SK-N-SH (cell line): Measurements from ENCODE around the gene PDE6A. TPM values are rescaled to one million over a fixed set of nuclear protein-coding genes. Genes with fewer than 3 reads are reported as not detected.
A peak's percentile ranks its signal among the peaks of the same experiment; 100 is the strongest.

Experiments used
- CTCF ChIA-PET: fragments of 300-600, 350-600 bp; formaldehyde crosslinking; extraction: SDS; loops from one replicate; lab custom pipeline; 2021; lab: Yijun Ruan, JAX
- POLR2A ChIA-PET: fragments of 350-600 bp; sonication (Branson Sonifier 250); formaldehyde crosslinking; extraction: SDS; loops from one replicate; lab custom pipeline; 2020; ENCODE audit warnings: antibody characterized with exemption, inconsistent platforms; lab: Yijun Ruan, JAX
- DNase-seq: peaks from one replicate; pipeline ENCODE4 v3.0.0; 2012
- H2AFZ ChIP-seq: fragments of 200-600 bp; sonication (generic); 2 replicates; pipeline ENCODE4 v1.8.1; 2016; ENCODE audit warnings: antibody characterized with exemption, mild to moderate bottlenecking, low read depth
- H3F3A ChIP-seq: fragments of 200-600 bp; sonication (generic); replicated peaks from 2 replicates; pipeline ENCODE3; 2016; ENCODE audit warnings: antibody characterized with exemption, mild to moderate bottlenecking; ENCODE audit not compliant: insufficient read depth
- H3K27ac ChIP-seq, 2 experiments: fragments of 200-500 bp in 1 of 2; fragments of 200-600 bp in 1 of 2; sonication (Bioruptor generic) in 1 of 2; sonication (generic), shearing (Covaris generic) in 1 of 2; 2 replicates each; pipeline versions ENCODE4 v1.5.1 to v1.6.1; 2014 to 2016; ENCODE audit warnings: low read depth in 2 of 2, inconsistent platforms in 1 of 2, low read length in 1 of 2, mild to moderate bottlenecking in 1 of 2, mixed read lengths in 1 of 2
- H3K27me3 ChIP-seq: fragments of 200-600 bp; sonication (generic), shearing (Covaris generic); 2 replicates; pipeline ENCODE4 v1.6.1; 2016; ENCODE audit warnings: mixed run types; ENCODE audit not compliant: insufficient read depth
- H3K36me3 ChIP-seq, 2 experiments: fragments of 200-500 bp in 1 of 2; fragments of 200-600 bp in 1 of 2; sonication (Bioruptor generic) in 1 of 2; sonication (generic) in 1 of 2; replicated peaks in 1 of 2; 2 replicates each; pipeline versions ENCODE3 to v1.5.1; 2014 to 2016; ENCODE audit warnings: low read length in 1 of 2, mild to moderate bottlenecking in 1 of 2; ENCODE audit not compliant: insufficient read depth in 2 of 2, control insufficient read depth in 1 of 2
- H3K4me1 ChIP-seq, 2 experiments: fragments of 200-500 bp in 1 of 2; fragments of 200-600 bp in 1 of 2; sonication (Bioruptor generic) in 1 of 2; sonication (generic), shearing (Covaris generic) in 1 of 2; 2 replicates each; pipeline versions ENCODE4 v1.5.1 to v1.6.1; 2014 to 2016; ENCODE audit warnings: low read depth in 1 of 2, low read length in 1 of 2, mixed run types in 1 of 2; ENCODE audit not compliant: insufficient read depth in 2 of 2, control insufficient read depth in 1 of 2
- H3K4me2 ChIP-seq: fragments of 200-600 bp; sonication (generic), shearing (Covaris generic); 2 replicates; pipeline ENCODE4 v1.6.1; 2017; ENCODE audit warnings: mixed run types
- H3K4me3 ChIP-seq, 2 experiments: fragments of 200-500 bp in 1 of 2; fragments of 200-600 bp in 1 of 2; sonication (Bioruptor generic) in 1 of 2; sonication (generic), shearing (Covaris generic) in 1 of 2; 2 replicates each; pipeline versions ENCODE4 v1.5.1 to v1.8.1; 2014 to 2016; ENCODE audit warnings: low read depth in 2 of 2, inconsistent platforms in 1 of 2, low read length in 1 of 2, mild to moderate bottlenecking in 1 of 2, mixed read lengths in 1 of 2, moderate library complexity in 1 of 2
- H3K79me2 ChIP-seq: fragments of 200-600 bp; sonication (generic); 2 replicates; pipeline ENCODE4 v1.8.1; 2017; ENCODE audit warnings: mild to moderate bottlenecking; ENCODE audit not compliant: insufficient read depth
- H3K9ac ChIP-seq: fragments of 200-600 bp; sonication (generic); 2 replicates; pipeline ENCODE4 v1.6.1; 2017; ENCODE audit warnings: mixed run types
- H3K9me2 ChIP-seq: fragments of 200-600 bp; sonication (generic); 2 replicates; pipeline ENCODE4 v1.6.1; 2017; ENCODE audit warnings: mixed run types
- H3K9me3 ChIP-seq: fragments of 200-600 bp; sonication (generic); 2 replicates; pipeline ENCODE4 v1.6.1; 2017; ENCODE audit warnings: mixed run types, mild to moderate bottlenecking, moderate library complexity
- H4K20me1 ChIP-seq: fragments of 200-600 bp; sonication (generic); 2 replicates; pipeline ENCODE4 v1.6.1; 2017; ENCODE audit warnings: mild to moderate bottlenecking, mixed run types; ENCODE audit not compliant: insufficient read depth
- EP300 ChIP-seq, 2 experiments: IDR thresholded peaks; 2 replicates each; pipeline versions ENCODE4 v1.4.0 to v1.6.1; 2012; ENCODE audit warnings: borderline replicate concordance in 1 of 2, low read depth in 1 of 2, low read length in 1 of 2
- FOXJ3 ChIP-seq: sonication (generic); formaldehyde crosslinking; IDR thresholded peaks from 2 replicates; pipeline ENCODE4 v1.5.1; 2020; ENCODE audit warnings: mild to moderate bottlenecking, missing genetic modification reagents
- FOXM1 ChIP-seq: IDR thresholded peaks from 2 replicates; pipeline ENCODE4 v1.4.0; 2012; ENCODE audit warnings: low read depth, mild to moderate bottlenecking
- JUND ChIP-seq: IDR thresholded peaks from 2 replicates; pipeline ENCODE4 v1.4.0; 2012
- NFIC ChIP-seq: IDR thresholded peaks from 2 replicates; pipeline ENCODE4 v1.4.0; 2012; ENCODE audit warnings: borderline replicate concordance
- POLR2AphosphoS5 ChIP-seq: IDR thresholded peaks from 2 replicates; pipeline ENCODE4 v1.6.1; 2012; ENCODE audit warnings: low read depth, low read length
- RFX5 ChIP-seq: IDR thresholded peaks from 2 replicates; pipeline ENCODE4 v1.6.1; 2012; ENCODE audit warnings: mild to moderate bottlenecking, improper control_type of control experiment, low read length
- SIN3A ChIP-seq: IDR thresholded peaks from 2 replicates; pipeline ENCODE4 v1.6.1; 2012; ENCODE audit warnings: low read depth, mild to moderate bottlenecking, low read length, moderate library complexity, borderline replicate concordance
- TEAD4 ChIP-seq: IDR thresholded peaks from 2 replicates; pipeline ENCODE4 v1.4.0; 2012; ENCODE audit warnings: mild to moderate bottlenecking, borderline replicate concordance; ENCODE audit not compliant: insufficient read depth
- WGBS: methylation state at CpG from one replicate; pipeline ENCODE4 v1.1.6; 2017; ENCODE audit warnings: low lambda C conversion rate; 5-methylcytosine and 5-hydroxymethylcytosine counted together
- polyA plus RNA-seq, 3 experiments: library from polyadenylated mRNA; depleted of rRNA; stranded (reverse); fragments of >200 nt; gene quantifications; 2 replicates each; pipeline ENCODE4 v1.2.3, GENCODE V29; 2012
- TF ChIP-seq, protein P1 (sequence below): IDR thresholded peaks from 2 replicates; pipeline ENCODE4 v1.6.1; 2012; ENCODE audit warnings: mild to moderate bottlenecking, low read depth, low read length, moderate library complexity
- TF ChIP-seq, protein P2 (sequence below): IDR thresholded peaks from 2 replicates; pipeline ENCODE4 v1.4.0; 2012; ENCODE audit warnings: low read depth, borderline replicate concordance
- TF ChIP-seq, protein P3 (sequence below): fragments of 150-350 bp; IDR thresholded peaks from 2 replicates; pipeline ENCODE4 v1.6.1; 2017; ENCODE audit warnings: antibody characterized with exemption, low read length, low read depth, borderline replicate concordance

The PDE6A gene
- polyA plus RNA-seq, 1 of the 3 experiments (the other 2 are of a cell fraction), result 0.05 TPM

DNA sequence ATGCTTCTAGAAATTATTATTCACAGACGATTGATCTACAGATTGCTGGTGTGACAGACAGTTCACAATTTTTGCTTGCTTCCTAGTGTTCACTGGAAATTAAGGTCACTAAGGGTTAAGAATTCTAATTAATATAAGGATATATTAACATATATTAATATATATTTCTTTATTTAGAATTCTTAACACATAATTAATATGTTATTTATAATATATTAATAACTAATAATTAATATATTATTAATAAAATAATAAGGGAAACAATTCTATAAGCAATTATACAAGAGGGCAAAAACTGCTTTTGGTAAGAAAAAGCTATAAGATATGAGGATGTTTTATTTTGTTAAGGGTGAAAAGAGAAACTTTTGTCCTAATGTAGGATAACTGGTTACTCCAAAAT lies 56.3 kb downstream of the PDE6A start:
- peak overlapping the region; percentile 78 for H2AFZ ChIP-seq
- H3K27ac ChIP-seq, result peak overlapping the region in 1 of 2 experiments; percentile 53; a peak in 1 of 4 replicates
- POLR2A ChIA-PET, result no interaction called here
- H3K9me2 ChIP-seq, result no peaks in the 10 kb centered on the region
- no peak for DNase-seq
- peaks cover 4 to 6% of the 10 kb centered on the region in 2 experiments; a peak in 2 of 4 replicates for H3K4me1 ChIP-seq
- no peaks in the 10 kb centered on the region for H3K9me3 ChIP-seq
- no peaks in the 10 kb centered on the region for H3K36me3 ChIP-seq
- no peak overlapping the region; the same call in 1 of the 2 replicates for H3K9ac ChIP-seq
- no peak overlapping the region for H3K4me3 ChIP-seq
- no peaks in the 10 kb centered on the region for H3K27me3 ChIP-seq
- no peaks in the 10 kb centered on the region for H4K20me1 ChIP-seq
- H3K4me2 ChIP-seq, result peak overlapping the region; percentile 71; the same call in 1 of the 2 replicates
- peaks cover 8% of the 10 kb centered on the region for H3F3A ChIP-seq
- WGBS, result 73% methylated on average over 1 of the region's 1 CpG
- TF ChIP-seq, protein P1, sequence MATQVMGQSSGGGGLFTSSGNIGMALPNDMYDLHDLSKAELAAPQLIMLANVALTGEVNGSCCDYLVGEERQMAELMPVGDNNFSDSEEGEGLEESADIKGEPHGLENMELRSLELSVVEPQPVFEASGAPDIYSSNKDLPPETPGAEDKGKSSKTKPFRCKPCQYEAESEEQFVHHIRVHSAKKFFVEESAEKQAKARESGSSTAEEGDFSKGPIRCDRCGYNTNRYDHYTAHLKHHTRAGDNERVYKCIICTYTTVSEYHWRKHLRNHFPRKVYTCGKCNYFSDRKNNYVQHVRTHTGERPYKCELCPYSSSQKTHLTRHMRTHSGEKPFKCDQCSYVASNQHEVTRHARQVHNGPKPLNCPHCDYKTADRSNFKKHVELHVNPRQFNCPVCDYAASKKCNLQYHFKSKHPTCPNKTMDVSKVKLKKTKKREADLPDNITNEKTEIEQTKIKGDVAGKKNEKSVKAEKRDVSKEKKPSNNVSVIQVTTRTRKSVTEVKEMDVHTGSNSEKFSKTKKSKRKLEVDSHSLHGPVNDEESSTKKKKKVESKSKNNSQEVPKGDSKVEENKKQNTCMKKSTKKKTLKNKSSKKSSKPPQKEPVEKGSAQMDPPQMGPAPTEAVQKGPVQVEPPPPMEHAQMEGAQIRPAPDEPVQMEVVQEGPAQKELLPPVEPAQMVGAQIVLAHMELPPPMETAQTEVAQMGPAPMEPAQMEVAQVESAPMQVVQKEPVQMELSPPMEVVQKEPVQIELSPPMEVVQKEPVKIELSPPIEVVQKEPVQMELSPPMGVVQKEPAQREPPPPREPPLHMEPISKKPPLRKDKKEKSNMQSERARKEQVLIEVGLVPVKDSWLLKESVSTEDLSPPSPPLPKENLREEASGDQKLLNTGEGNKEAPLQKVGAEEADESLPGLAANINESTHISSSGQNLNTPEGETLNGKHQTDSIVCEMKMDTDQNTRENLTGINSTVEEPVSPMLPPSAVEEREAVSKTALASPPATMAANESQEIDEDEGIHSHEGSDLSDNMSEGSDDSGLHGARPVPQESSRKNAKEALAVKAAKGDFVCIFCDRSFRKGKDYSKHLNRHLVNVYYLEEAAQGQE, result no peak
- TF ChIP-seq EP300 (IDR thresholded peaks at IDR 0.05; ENCODE audit: borderline replicate concordance in 1 of 2, low read depth in 1 of 2, low read length in 1 of 2) (no peak), FOXM1 (no peak), TEAD4 (no peak), RFX5 (no peak), NFIC (no peak), SIN3A (no peak), JUND (no peak), POLR2AphosphoS5 (no peak), FOXJ3 (CRISPR knock-in tag) (no peak)
- TF ChIP-seq, protein P2, sequence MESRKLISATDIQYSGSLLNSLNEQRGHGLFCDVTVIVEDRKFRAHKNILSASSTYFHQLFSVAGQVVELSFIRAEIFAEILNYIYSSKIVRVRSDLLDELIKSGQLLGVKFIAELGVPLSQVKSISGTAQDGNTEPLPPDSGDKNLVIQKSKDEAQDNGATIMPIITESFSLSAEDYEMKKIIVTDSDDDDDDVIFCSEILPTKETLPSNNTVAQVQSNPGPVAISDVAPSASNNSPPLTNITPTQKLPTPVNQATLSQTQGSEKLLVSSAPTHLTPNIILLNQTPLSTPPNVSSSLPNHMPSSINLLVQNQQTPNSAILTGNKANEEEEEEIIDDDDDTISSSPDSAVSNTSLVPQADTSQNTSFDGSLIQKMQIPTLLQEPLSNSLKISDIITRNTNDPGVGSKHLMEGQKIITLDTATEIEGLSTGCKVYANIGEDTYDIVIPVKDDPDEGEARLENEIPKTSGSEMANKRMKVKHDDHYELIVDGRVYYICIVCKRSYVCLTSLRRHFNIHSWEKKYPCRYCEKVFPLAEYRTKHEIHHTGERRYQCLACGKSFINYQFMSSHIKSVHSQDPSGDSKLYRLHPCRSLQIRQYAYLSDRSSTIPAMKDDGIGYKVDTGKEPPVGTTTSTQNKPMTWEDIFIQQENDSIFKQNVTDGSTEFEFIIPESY, result no peak
- TF ChIP-seq, protein P3, sequence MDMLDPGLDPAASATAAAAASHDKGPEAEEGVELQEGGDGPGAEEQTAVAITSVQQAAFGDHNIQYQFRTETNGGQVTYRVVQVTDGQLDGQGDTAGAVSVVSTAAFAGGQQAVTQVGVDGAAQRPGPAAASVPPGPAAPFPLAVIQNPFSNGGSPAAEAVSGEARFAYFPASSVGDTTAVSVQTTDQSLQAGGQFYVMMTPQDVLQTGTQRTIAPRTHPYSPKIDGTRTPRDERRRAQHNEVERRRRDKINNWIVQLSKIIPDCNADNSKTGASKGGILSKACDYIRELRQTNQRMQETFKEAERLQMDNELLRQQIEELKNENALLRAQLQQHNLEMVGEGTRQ, result no peak
- H3K79me2 ChIP-seq, result no peaks in the 10 kb centered on the region
- CTCF ChIA-PET, result interaction anchor here (1.4 kb wide), 1 partner anchor 36 kb away, joined by 5 read pairs; no protein-coding TSS in a partner anchor
